Stimulated activated naive CD4-positive, alpha-beta T cell treated with Interleukin-2 at 50 U/mL for 16 hours (primary cell): Measurements from ENCODE around the gene VPS25.
"Not testable (repeated sequence)": the region's sequence is repeated elsewhere in the genome, so short reads cannot be mapped to it uniquely, and the experiment has no call there.

Experiments
- DNase-seq: peaks from one replicate; lab custom pipeline; 2025; lab: John Stamatoyannopoulos, UW

Gene VPS25

DNA sequence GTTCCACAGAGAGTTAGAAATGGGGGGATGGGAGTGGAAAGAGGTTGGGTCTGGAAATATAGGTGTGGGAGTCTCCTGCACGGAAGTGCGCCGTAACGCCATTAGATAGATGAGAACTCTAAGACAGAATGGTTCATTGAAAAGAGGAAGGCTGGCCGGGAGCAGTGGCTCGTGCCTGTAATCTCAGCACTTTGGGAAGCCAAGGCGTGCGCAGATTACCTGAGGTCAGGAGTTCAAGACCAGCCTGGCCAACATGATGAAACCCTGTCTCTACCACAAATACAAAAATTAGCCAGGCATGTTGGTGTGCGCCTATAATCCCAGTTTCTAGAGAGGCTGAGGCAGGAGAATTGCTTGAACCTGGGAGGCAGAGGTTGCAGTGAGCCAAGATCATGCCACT, 5.2 kb upstream of the VPS25 start:
- DNase-seq: not testable (repeated sequence)

GRCh38 chr17:42769964-42770363, 3.3 kb upstream of the VPS25 start:
- not testable (repeated sequence) for DNase-seq

GRCh38 chr17:42772945-42773289, 332 bp upstream of the VPS25 start:
- DNase-seq: no peak

DNA sequence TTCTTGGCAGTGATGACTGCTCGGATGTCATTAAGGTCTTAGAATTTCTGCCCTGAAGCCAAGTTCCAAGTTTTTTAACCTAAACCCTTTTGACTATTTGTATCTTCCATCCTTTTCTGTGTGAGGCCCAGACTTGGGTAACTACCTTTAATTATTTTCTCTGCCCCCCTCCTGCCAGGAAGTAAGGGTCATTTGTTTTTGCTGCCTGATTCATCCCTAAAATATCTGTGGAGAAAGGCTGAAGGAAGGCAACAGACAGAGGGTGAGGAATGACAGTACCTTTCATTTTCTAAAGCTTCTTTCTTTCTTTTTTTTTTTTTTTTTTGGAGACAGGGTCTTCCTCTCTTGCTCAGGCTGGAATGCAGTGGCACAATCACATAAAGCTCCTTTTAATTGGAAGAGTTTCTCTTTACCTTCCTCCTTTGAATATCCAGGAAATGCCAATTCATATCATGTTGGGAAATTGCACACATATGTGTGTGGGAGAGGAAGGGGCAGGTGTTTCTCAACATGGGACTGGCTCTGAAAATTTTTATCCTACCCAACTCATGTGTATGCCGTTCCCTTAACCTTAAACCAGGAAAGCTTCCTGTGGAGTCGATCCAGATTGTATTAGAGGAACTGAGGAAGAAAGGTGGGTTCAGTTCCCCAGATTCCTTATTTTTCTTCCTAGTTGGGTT, 957 bp downstream of the VPS25 start:
- DNase-seq: no peak

- no peak for DNase-seq
Measured at GRCh38 chr17:42775534-42776098, 2.4 kb downstream of the VPS25 start.

GRCh38 chr17:42778570-42778969, 5.3 kb downstream of the VPS25 start:
- no peak for DNase-seq

- no peak for DNase-seq
Measured at GRCh38 chr17:42779304-42779935, 6.2 kb downstream of the VPS25 start.

GRCh38 chr17:42779936-42780850, 6.9 kb downstream of the VPS25 start, which contains the start of gene WNK4:
Gene WNK4 (plus strand): TSS chr17:42780610. CDS start chr17:42780699, 89 bp downstream.
- DNase-seq: no peak

GRCh38 chr17:42780851-42781638, 7.8 kb downstream of the VPS25 start:
- DNase-seq: no peak

DNA sequence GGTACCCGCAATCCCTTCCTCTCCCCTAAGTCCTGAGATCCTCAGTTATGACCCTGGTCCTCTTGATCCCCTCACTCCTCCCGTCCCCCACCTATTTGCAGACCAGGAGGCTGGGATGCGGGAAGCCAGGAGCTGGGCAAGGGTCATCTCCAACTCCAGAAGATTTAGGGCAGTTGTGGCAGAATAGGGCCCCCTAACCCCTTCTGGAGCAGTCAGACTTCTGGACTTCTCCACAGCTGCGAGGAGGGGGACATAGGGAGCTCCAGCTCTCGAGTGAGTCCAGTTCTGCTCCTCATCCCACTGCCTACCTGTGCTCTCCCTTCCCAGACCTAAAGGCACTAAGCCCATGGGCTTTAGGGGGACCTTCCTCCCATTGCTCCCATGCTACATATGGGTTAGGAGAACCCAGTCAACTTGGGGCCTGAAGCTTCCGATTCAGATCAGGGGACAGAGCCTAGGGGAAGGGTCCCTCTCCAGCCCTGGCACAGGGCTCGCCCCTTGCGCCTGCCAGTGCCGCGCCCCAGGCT, 8.5 kb downstream of the VPS25 start:
- no peak for DNase-seq

GRCh38 chr17:42782166-42783061, 9.2 kb downstream of the VPS25 start:
- no peak for DNase-seq

DNA sequence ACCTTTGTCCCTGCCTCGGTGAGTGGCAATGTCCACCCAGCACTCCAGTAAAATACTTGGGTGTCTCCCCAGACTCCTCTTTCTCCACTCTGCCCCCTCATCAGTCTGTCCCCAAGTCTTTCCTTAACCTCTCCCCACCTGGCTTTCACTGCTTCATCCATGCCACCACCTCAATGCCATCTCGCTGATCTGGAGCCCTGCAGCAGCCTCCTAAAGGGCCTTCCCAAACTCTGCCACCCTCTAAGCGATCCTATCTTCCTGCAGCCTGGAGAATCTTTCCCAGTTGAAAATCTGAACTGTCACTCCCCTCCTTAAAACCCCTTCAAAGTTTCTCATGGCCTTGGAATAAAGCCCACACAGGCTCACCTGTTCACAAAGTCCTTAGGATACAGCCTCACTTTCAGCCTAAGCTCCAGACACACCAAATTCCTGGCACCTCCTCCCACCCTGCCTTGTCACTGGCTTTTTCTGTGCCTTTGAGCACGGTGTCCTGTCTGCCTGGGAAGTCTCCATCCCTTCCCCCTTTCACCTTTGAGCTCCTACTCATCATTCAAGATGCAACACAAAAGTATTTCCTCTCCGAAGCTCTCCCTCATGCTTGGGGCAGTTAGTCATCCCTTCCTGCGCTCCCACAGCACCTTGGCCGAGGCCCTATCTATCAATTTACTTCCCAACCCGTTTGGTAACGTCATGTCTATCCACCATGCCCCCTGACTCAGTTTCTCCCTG, 10.0 kb downstream of the VPS25 start:
- DNase-seq: no peak

DNA sequence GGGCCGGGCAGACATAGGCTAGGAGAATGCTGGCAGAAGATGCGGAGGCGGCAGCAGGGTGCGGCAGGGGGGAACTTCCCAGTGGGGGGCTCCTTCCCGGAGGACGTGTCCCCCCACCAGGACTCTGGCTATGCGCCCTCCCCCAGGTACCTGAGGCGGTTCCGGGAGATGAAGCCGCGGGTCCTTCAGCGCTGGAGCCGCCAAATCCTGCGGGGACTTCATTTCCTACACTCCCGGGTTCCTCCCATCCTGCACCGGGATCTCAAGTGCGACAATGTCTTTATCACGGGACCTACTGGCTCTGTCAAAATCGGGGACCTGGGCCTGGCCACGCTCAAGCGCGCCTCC, 10.5 kb downstream of the VPS25 start:
- no peak for DNase-seq

DNA sequence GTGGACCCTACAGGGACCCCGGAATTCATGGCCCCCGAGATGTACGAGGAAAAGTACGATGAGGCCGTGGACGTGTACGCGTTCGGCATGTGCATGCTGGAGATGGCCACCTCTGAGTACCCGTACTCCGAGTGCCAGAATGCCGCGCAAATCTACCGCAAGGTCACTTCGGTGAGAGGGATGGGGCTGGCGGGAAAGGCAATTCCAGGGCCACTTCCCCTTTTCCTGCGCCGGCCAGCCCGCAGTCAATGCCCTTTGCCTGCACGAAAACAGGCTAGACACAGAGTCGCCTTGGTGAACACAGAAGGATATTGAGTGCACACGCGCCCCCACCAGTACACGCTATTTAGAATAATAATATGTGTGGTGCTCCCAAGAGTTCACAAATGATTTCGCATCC, 11.2 kb downstream of the VPS25 start:
- DNase-seq: no peak

DNA sequence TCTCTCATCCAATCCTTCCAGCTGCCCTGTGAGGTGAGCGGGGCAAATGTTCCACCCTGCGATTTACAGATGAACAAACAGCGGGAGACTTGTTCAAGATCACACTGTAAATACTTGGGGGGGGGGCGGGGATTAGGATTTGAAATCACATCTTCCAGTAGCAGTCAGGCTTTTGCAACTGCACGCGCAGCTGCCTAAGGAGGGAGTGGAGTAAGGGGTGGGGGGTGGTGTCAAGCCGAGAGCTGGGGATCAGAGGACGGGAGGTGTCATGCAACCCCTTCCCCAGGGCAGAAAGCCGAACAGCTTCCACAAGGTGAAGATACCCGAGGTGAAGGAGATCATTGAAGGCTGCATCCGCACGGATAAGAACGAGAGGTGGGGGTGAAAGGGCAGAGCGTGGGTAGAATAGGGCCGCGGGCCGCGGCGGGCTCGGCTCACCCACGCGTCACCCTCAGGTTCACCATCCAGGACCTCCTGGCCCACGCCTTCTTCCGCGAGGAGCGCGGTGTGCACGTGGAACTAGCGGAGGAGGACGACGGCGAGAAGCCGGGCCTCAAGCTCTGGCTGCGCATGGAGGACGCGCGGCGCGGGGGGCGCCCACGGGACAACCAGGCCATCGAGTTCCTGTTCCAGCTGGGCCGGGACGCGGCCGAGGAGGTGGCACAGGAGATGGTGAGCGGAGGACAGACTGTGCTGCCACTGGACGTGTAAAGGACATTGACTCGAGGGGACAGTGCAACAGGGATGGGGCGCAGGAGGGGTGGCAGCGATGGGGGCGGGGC, 11.8 kb downstream of the VPS25 start:
- no peak for DNase-seq

GRCh38 chr17:42787266-42787665, 14.0 kb downstream of the VPS25 start:
- no peak for DNase-seq

DNA sequence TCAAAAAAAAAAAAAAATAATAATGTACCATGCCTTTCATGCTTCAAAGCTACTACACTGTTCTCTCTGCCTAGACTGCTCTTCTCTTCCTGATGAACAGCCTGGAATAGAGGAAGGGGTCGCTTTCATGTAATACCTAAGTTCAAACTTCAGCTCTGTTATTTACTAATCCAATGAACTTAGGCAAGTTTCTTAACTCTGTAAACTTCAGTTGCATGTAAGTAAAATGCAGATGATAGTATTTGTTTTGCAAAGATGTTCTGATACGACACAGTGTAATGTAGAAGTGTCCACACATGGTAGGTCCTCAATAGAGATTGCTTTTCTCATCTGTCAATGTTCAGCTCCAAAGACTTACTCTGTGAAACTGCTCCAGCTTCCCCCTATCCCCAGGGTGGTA, 18.7 kb downstream of the VPS25 start:
- DNase-seq: no peak

- no peak for DNase-seq
Measured at GRCh38 chr17:42792545-42792944, 19.3 kb downstream of the VPS25 start.

GRCh38 chr17:42795061-42795460, 21.8 kb downstream of the VPS25 start:
- DNase-seq: no peak
